ENCODE data around the gene LRRC39.

GRCh38 chr1:100222428-100222827, 44.4 kb upstream of the LRRC39 start:
- TF ChIP-seq ZFX (IDR thresholded peaks at IDR 0.05) (no peak), ZNF274 (IDR thresholded peaks at IDR 0.05; ENCODE audit: low read depth, low read length) (no peak), FOSL1 (IDR thresholded peaks at IDR 0.05; ENCODE audit: low read depth) (no peak), POLR2A (IDR thresholded peaks at IDR 0.05; ENCODE audit: borderline replicate concordance, extremely low read depth, insufficient read depth, insufficient read length) (no peak), ELF1 (IDR thresholded peaks at IDR 0.05; ENCODE audit: borderline replicate concordance, low read depth) (no peak), CTCF (IDR thresholded peaks at IDR 0.05 in 2 of 3, conservative IDR thresholded peaks at IDR 0.05 in 1 of 3; ENCODE audit: borderline replicate concordance in 1 of 3, insufficient read depth in 1 of 3, low read depth in 2 of 3, low read length in 2 of 3) (no peak)
